ENCODE measurements around the gene TMEM121.

Gene TMEM121

GRCh38 chr14:105502446-105503295 lies 23.7 kb upstream of the TMEM121 start:
- in situ Hi-C loops (cut with MboI; ENCODE audit: low sequenced_read_pairs, unreplicated experiment) = no loop called here
- TF ChIP-seq CTCF (IDR thresholded peaks at IDR 0.05; ENCODE audit: borderline replicate concordance, control extremely low read depth, extremely low read depth, insufficient read depth, missing control alignments) = no peak
- DNase-seq (ENCODE audit: low spot score) = no peak

- no peak for TF ChIP-seq CTCF (IDR thresholded peaks at IDR 0.05; ENCODE audit: borderline replicate concordance, control extremely low read depth, extremely low read depth, insufficient read depth, missing control alignments)
- no peak for DNase-seq (ENCODE audit: low spot score)
- in situ Hi-C loops (cut with MboI; ENCODE audit: low sequenced_read_pairs, unreplicated experiment) = no loop called here
These were observed 23.1 kb upstream of the TMEM121 start for GRCh38 chr14:105503296-105503640.

- in situ Hi-C loops (cut with MboI; ENCODE audit: low sequenced_read_pairs, unreplicated experiment) = no loop called here
- DNase-seq (ENCODE audit: low spot score) = no peak
- TF ChIP-seq CTCF (IDR thresholded peaks at IDR 0.05; ENCODE audit: borderline replicate concordance, control extremely low read depth, extremely low read depth, insufficient read depth, missing control alignments) = no peak
These were observed 22.3 kb upstream of the TMEM121 start for GRCh38 chr14:105503935-105504692.

GRCh38 chr14:105505101-105505500 lies 21.3 kb upstream of the TMEM121 start:
- no peak for TF ChIP-seq CTCF (IDR thresholded peaks at IDR 0.05; ENCODE audit: borderline replicate concordance, control extremely low read depth, extremely low read depth, insufficient read depth, missing control alignments)
- no peak for DNase-seq (ENCODE audit: low spot score)
- in situ Hi-C loops (cut with MboI; ENCODE audit: low sequenced_read_pairs, unreplicated experiment) = no loop called here

DNA sequence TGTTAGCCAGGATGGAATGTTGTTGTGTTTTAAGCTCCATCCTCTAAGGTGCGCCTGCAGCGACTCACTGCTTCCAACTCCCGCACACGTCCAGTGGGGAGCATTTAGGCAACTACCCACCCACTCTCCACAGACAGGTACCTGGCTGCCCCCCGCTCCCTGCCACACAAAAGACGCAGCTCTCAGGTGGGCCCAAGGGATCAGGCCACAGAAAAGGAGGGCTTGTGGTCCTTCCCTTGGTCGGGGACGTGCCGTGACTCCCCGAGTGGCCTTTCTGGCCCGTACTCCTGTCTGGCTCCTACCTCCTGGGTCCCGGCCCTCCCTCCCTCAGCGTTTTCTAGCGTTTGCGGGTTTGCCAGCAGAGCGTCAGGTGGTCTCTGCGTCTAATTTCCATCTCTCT lies 19.1 kb upstream of the TMEM121 start:
- no peak for TF ChIP-seq CTCF (IDR thresholded peaks at IDR 0.05; ENCODE audit: borderline replicate concordance, control extremely low read depth, extremely low read depth, insufficient read depth, missing control alignments)
- in situ Hi-C loops (cut with MboI; ENCODE audit: low sequenced_read_pairs, unreplicated experiment) = no loop called here
- DNase-seq (ENCODE audit: low spot score) = no peak

DNA sequence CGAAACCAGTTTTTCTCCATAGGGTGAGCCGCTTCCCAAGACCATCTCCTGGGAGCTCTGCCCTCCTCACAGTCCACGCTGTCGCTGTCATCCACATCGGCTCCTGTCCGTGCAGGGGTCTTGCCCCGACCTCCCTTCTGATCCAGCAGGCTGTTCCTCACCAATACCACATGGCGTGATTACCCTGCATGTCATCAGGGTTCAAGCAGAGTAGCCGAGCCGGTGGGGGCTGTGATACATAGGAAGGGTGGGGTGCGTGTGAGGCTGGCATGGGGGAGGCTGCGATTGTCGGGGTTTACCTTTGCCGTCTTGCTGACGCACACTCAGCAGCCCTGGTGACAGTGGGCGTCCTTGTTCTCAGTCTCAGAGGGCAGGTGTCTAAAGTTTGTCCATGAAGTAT lies 18.3 kb upstream of the TMEM121 start:
- no peak for TF ChIP-seq CTCF (IDR thresholded peaks at IDR 0.05; ENCODE audit: borderline replicate concordance, control extremely low read depth, extremely low read depth, insufficient read depth, missing control alignments)
- in situ Hi-C loops (cut with MboI; ENCODE audit: low sequenced_read_pairs, unreplicated experiment) = no loop called here

More for the DNA sequence above, 18.3 kb upstream of the TMEM121 start:
- DNase-seq (ENCODE audit: low spot score) = no peak

All from GM13976 (cell line).